ENCODE results near the gene GMIP. TPM values are rescaled to one million over a fixed set of nuclear protein-coding genes. Genes with fewer than 3 reads are reported as not detected.

Gene GMIP
- total and polyA plus RNA-seq, 4 donors = 0.89 to 6.5 (median 4.3) TPM

GRCh38 chr19:19582471-19582870, 61.0 kb downstream of the GMIP start:
- H3K27ac ChIP-seq (ENCODE audit: low read depth in 1 of 2, low read length in 2 of 2) = no peak overlapping the region
- H3K9ac ChIP-seq (ENCODE audit: low read depth in 1 of 2, low read length in 2 of 2) = no peak overlapping the region
- DNase-seq (ENCODE audit: low spot score) = no peak
- no peaks in the 10 kb centered on the region for H3K36me3 ChIP-seq (ENCODE audit: control insufficient read depth in 4 of 4, insufficient read depth in 3 of 4, low read depth in 1 of 4, low read length in 3 of 4)
- TF ChIP-seq RXRA (IDR thresholded peaks at IDR 0.05) (no peak), HNF4A (conservative IDR thresholded peaks at IDR 0.05) (no peak), NR2F2 (IDR thresholded peaks at IDR 0.05) (no peak), HNF4G (IDR thresholded peaks at IDR 0.05) (no peak), GABPA (IDR thresholded peaks at IDR 0.05 in 1 of 2, conservative IDR thresholded peaks at IDR 0.05 in 1 of 2) (no peak), ZBTB33 (IDR thresholded peaks at IDR 0.05) (no peak), TAF1 (conservative IDR thresholded peaks at IDR 0.05) (no peak)
- no peaks in the 10 kb centered on the region for H3K9me3 ChIP-seq (ENCODE audit: control insufficient read depth in 4 of 4, low read length in 3 of 4)
- H3K4me1 ChIP-seq (ENCODE audit: control insufficient read depth in 4 of 4, insufficient read depth in 4 of 4, low read length in 3 of 4) = no peaks in the 10 kb centered on the region
- H3K4me3 ChIP-seq (ENCODE audit: low read depth in 1 of 3, low read length in 3 of 3) = no peak overlapping the region
- 85% methylated on average over 6 of the region's 6 CpGs for WGBS
- no peaks in the 10 kb centered on the region for H3K27me3 ChIP-seq (ENCODE audit: control insufficient read depth in 4 of 4, insufficient read depth in 4 of 4, low read length in 3 of 4)

- TF ChIP-seq JUND (IDR thresholded peaks at IDR 0.05) (no peak), HNF4A (conservative IDR thresholded peaks at IDR 0.05) (no peak), MAX (IDR thresholded peaks at IDR 0.05) (no peak), SP1 (IDR thresholded peaks at IDR 0.05) (no peak), EGR1 (IDR thresholded peaks at IDR 0.05; ENCODE audit: low read depth in 2 of 2) (no peak), NR2F2 (IDR thresholded peaks at IDR 0.05) (no peak), REST (IDR thresholded peaks at IDR 0.05) (no peak), ZBTB33 (IDR thresholded peaks at IDR 0.05) (no peak), RXRA (IDR thresholded peaks at IDR 0.05) (no peak), GABPA (IDR thresholded peaks at IDR 0.05 in 1 of 2, conservative IDR thresholded peaks at IDR 0.05 in 1 of 2) (no peak), FOXA1 (IDR thresholded peaks at IDR 0.05) (no peak), CTCF (IDR thresholded peaks at IDR 0.05; ENCODE audit: low read depth, low read length, missing input control) (no peak), YY1 (IDR thresholded peaks at IDR 0.05) (no peak), TAF1 (conservative IDR thresholded peaks at IDR 0.05) (no peak), FOXA2 (IDR thresholded peaks at IDR 0.05) (no peak)
- H3K36me3 ChIP-seq (ENCODE audit: control insufficient read depth in 4 of 4, insufficient read depth in 3 of 4, low read depth in 1 of 4, low read length in 3 of 4) = no peaks in the 10 kb centered on the region
- H3K4me3 ChIP-seq (ENCODE audit: low read depth in 1 of 3, low read length in 3 of 3) = no peak overlapping the region
- H3K27me3 ChIP-seq (ENCODE audit: control insufficient read depth in 4 of 4, insufficient read depth in 4 of 4, low read length in 3 of 4) = no peaks in the 10 kb centered on the region
- 92% methylated on average over 13 of the region's 13 CpGs for WGBS
- H3K4me1 ChIP-seq (ENCODE audit: control insufficient read depth in 4 of 4, insufficient read depth in 4 of 4, low read length in 3 of 4) = no peaks in the 10 kb centered on the region
- no peak overlapping the region for H3K27ac ChIP-seq (ENCODE audit: low read depth in 1 of 2, low read length in 2 of 2)
- H3K9ac ChIP-seq (ENCODE audit: low read depth in 1 of 2, low read length in 2 of 2) = no peak overlapping the region
- no peak for DNase-seq (ENCODE audit: low spot score)
- no peaks in the 10 kb centered on the region for H3K9me3 ChIP-seq (ENCODE audit: control insufficient read depth in 4 of 4, low read length in 3 of 4)
Observed at GRCh38 chr19:19581391-19581790, 62.1 kb downstream of the GMIP start.

All from liver (tissue), 9 donors.